Measurements from ENCODE around the gene PDE4B.
A peak's percentile ranks its signal among the peaks of the same experiment; 100 is the strongest.

Gene PDE4B

GRCh38 chr1:66326867-66327266 is 534.2 kb downstream of the PDE4B start:
- no peak for DNase-seq

- DNase-seq: no peak
These were observed 534.9 kb downstream of the PDE4B start for GRCh38 chr1:66327588-66327987.

- DNase-seq: no peak
These were observed 536.2 kb downstream of the PDE4B start for GRCh38 chr1:66328896-66329295.

- no peak for DNase-seq
These were observed 538.0 kb downstream of the PDE4B start for GRCh38 chr1:66330722-66331141.

GRCh38 chr1:66331658-66332547 is 539.2 kb downstream of the PDE4B start:
- DNase-seq: peak; percentile 34

- DNase-seq: no peak
These were observed 539.8 kb downstream of the PDE4B start for GRCh38 chr1:66332548-66332901.

DNA sequence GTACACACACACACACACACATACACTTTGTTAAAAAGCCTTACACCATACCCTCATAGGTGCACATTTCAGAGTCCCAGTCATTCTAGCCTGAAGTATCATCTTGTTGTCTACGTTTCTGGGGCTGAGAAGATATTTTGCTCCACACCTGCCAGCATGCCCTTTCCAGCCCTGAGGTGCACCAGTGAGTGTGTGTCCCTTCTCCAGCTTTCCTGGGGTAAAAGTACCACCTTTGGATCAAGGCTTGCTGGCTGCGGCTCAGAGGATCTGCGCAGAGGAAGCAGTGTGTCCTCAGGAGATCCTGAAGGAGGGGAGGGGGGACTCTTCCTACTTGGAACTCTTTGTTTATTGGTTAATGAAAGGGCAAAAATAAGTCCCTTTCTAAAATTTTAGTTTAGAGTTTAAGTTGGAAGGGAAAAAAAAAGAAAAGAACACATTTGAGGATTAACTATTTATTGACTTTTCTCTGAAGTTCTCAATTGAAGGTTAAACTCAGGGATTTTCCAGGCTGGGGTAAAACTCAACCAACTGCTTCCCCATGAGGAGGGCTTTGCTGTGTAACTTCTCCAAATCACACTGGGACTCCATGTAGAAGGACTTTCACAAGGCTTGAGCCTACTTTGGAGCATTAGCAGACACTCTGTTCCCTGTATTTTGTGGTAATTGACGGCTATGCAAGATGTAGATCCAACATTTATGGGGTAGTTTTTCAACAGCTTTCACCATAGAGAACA is 540.9 kb downstream of the PDE4B start:
- DNase-seq: peak; percentile 11

GRCh38 chr1:66334318-66334717 is 541.6 kb downstream of the PDE4B start:
- no peak for DNase-seq

GRCh38 chr1:66335125-66335524 is 542.4 kb downstream of the PDE4B start:
- no peak for DNase-seq

DNA sequence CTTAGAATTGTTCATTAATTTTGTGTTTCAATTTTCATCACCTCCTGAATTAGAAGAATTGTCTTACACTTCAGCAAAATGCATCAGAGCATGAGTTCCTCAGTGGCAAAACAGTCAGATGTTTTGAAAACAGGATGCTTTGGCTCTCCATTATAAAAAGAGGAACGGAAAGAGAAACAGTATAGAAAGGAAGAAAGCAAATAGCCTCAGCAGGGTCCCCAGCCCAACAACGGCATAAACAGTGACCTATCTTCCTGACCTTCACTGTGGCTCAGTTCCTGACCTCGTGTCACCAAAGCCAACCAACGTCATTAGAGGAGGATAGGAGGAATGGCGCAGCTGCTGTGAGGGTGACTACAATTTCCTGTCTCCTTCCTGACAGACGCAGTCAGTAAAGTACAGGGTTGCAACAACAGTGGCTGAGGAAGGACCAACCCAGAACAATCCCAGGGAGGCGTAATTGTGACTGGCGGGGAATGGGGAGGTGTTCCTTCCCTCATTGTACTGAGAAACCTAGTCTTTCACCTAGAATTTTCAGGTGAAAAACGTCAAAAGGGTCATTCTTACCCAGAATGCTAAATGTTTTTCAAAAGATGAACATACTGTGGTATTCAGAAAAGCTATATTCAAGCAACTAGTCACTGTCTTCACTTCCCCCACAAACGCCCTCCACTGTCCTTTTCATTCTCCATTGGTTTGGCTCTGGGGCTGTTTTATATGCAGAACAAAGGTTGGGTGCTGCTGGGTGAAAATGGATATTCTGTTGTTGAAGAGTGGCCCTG is 543.4 kb downstream of the PDE4B start:
- peak; percentile 67 for DNase-seq

GRCh38 chr1:66336641-66336990 is 543.9 kb downstream of the PDE4B start:
- no peak for DNase-seq

GRCh38 chr1:66337249-66337648 is 544.6 kb downstream of the PDE4B start:
- DNase-seq: no peak

DNA sequence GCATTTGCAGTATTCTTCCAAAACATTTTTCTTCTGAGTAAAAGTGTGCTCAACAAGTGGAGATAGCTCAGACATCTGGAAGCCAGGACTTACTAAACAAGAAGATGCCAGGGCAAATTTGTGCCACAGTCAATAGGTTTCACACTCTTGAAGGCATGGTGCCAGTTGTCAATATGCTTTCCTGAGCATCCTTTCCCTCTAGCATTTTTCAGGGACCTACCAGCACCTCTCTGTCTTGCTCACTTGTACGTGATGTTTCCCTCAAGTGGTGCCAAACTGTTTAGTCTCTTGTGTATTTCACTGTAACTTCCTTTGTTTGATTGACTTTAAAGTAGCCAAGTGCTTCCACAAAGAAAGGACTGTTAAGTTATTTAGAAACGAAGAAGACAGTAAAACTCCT is 547.2 kb downstream of the PDE4B start:
- DNase-seq: no peak

GRCh38 chr1:66341446-66342089 is 548.9 kb downstream of the PDE4B start:
- no peak for DNase-seq

DNA sequence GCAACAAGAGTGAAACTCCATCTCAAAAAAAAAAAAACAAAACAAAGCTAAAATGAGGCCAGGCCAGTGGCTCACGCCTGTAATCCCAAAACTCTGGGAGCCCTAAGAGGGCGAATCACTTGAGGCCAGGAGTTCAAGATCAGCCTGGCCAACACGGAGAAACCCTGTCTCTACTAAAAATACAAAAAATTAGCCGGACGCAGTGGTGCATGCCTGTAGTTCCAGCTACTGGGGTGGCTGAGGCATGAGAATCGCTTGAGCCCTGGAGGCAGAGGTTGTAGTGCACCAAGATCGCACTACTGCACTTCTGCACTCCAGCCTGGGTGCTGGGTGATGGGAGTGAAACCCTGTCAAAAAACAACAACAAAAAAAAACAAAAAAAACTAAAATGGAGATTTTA is 550.0 kb downstream of the PDE4B start:
- no peak for DNase-seq

DNA sequence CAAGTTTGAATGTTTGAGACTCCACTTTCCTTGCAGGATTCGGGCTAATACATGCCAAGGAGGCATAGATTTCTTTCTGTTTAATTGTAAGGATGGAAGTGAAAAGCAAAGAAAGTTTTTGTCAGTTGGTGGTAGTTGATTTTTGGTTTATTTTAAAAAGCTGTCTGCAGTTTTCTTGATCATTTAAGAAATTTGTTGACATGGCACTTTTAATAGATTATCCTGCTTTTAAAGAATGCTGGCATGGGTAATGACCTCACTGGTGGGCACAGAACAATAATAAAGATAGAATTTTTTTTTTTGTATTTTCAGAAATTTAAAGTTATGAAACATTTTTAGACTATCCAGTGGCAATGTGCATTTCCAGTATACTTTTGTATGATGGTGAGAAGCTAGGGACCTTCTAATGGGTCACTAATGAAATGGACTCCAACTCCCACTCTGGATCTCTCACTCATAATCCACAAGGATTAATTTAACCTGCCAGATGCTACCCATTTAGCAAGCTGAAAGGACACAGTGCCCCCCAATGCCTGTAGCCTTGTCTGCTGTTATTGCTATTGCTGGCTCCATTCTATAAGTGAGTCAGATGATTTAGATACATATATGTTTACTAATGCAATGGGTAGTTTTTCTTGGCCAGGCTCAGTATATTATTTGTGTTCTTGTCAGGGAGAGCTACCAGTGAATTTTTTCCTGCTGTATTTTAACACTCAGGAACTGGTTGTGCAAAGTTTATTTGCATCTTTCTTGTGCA is 551.1 kb downstream of the PDE4B start:
- no peak for DNase-seq

GRCh38 chr1:66346057-66346795 is 553.5 kb downstream of the PDE4B start:
- DNase-seq: no peak

- no peak for DNase-seq
These were observed 554.2 kb downstream of the PDE4B start for GRCh38 chr1:66346873-66347272.

DNA sequence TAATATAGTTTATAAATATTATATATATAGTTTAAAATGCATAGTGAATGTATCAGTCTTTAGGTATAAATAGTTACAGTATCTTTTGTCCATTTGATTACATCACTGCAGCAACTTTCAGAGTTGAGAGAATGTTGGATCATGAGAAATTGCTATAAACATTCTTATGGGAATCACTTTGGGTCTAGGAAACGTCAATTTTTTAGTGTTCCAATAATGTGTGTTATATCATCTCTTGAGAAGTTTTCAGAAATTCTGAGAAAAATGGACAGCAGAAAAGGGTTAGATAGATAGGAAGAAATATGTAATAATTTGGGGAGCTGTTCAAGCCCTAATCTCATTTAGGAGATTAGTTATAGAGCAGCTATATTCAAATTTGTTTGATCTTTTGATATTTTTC is 556.1 kb downstream of the PDE4B start:
- no peak for DNase-seq

DNA sequence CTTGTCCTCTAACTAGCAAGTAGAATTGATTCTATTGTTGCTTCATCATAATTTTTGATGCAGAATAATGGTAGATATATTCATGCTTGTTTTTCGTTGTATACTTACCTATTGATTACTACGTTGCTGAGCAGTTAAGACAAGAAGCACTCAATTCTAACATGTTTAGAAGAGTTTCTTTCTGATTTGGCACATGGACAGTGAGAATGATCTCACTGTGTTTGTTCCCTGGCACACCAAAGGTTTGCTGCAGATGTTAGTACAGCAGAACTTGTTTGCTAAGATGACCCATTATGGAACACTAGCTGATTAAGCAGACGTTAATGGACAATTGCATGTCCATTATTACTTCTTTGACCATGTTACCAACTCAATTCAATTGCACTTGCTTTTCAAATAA is 556.5 kb downstream of the PDE4B start:
- DNase-seq: no peak

- DNase-seq: peak; percentile 52
These were observed 557.4 kb downstream of the PDE4B start for GRCh38 chr1:66350001-66350547.
